ENCODE results near the gene ZNF568. TPM values are rescaled to one million over a fixed set of nuclear protein-coding genes. Genes with fewer than 3 reads are reported as not detected.
A peak's percentile ranks its signal among the peaks of the same experiment; 100 is the strongest.

ZNF568 gene
- total and polyA plus RNA-seq, 2 donors (not counting 1 experiment from before 2014, with no cell fraction given) = 8.2 to 21.1 TPM

DNA sequence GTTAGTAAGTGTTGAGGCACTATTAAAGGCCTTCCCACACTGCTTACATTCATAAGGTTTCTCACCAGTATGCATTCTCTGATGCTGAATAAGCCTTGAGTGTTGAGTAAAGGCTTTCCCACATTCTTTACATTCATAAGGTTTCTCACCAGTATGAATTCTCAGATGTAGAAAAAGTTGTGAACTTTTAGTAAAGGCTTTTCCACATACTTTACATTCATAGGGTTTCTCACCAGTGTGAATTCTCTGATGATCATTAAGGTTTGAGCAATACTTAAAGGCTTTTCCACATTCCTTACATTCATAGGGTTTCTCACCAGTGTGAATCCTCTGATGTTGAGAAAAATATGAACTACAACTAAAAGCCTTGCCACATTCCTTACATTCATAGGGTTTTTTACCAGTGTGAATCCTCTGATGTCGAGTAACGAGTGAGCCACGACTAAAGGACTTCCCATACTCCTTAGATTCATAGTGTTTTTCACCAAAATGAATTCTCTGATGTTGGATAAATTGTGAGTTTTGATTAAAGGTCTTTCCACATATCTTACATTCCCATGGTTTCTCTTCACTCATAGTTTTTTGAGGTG is 24.3 kb upstream of the ZNF568 start:
- no peaks in the 10 kb centered on the region for H3K4me1 Mint-ChIP-seq

DNA sequence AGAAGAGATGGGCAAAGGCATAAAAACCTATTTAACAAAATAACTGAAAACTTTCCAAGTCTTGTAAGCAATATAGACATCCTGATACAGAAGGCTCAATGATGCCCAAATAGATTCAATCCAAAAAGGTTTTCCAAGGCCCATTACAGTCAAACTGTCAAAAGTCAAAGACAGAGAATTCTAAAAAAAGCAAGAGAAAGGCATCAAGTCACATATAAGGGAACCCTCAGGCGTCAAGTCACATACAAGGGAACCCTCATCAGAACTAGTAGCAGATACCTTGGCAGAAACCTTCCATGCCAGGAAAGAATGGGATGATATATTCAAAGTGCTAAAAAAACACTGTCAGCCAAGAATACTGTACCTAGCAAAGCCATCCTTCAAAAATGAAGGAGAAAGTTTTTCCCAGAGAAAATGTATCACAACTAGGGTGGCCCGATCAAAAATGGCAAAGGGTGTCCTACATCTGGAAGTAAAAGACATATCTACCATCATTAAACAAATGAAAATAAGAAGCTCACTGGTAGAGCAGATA is 21.2 kb upstream of the ZNF568 start:
- DNase-seq = no peak
- Histone ChIP-seq H3K9me3 (ENCODE audit: control extremely low read depth in 1 of 3, control insufficient read depth in 2 of 3, insufficient read depth in 1 of 3, low read length in 2 of 3) (peaks cover 38 to 88% (median 45%) of the 10 kb centered on the region in 3 donors), H3K4me1 (ENCODE audit: control insufficient read depth in 2 of 2, insufficient read depth in 2 of 2, low read length in 2 of 2) (no peaks in the 10 kb centered on the region), H3K4me3 (ENCODE audit: control extremely low read depth in 1 of 5, extremely low read depth in 1 of 5, insufficient read depth in 1 of 5, low read depth in 2 of 5, low read length in 4 of 5) (peak overlapping the region in 1 of 5 experiments; percentile 0), H3K79me2 (ENCODE audit: control insufficient read depth, insufficient read depth, low read length) (no peaks in the 10 kb centered on the region), H4K20me1 (ENCODE audit: control insufficient read depth, insufficient read depth, low read length, poor library complexity, severe bottlenecking) (no peaks in the 10 kb centered on the region), H3K27ac (ENCODE audit: low read length in 2 of 2) (no peak overlapping the region), H2AFZ (ENCODE audit: insufficient read depth, low read depth, low read length, poor library complexity, severe bottlenecking) (no peak overlapping the region), H3K4me2 (replicated peaks; ENCODE audit: low read depth, low read length, poor library complexity, severe bottlenecking) (no peak overlapping the region), H3K9ac (ENCODE audit: low read length) (no peak overlapping the region), H3K27me3 (replicated peaks in 1 of 4; ENCODE audit: control extremely low read depth in 1 of 4, control insufficient read depth in 3 of 4, insufficient read depth in 4 of 4, low read length in 3 of 4) (no peaks in the 10 kb centered on the region), H3K36me3 (replicated peaks in 1 of 2; ENCODE audit: control extremely low read depth in 1 of 2, control insufficient read depth in 1 of 2, extremely low read depth in 1 of 2, insufficient read depth in 2 of 2, low read length in 1 of 2) (peaks cover 29 to 56% of the 10 kb centered on the region in 2 experiments)
- H3K27ac Mint-ChIP-seq = no peak overlapping the region
- ChIA-PET POLR2A (no interaction called here), CTCF (no interaction called here)
- ATAC-seq (ENCODE audit: low read depth) = no peak
- H3K4me1 Mint-ChIP-seq = no peaks in the 10 kb centered on the region
- no peaks in the 10 kb centered on the region for H3K27me3 Mint-ChIP-seq
- peaks cover 44% of the 10 kb centered on the region for H3K9me3 Mint-ChIP-seq (ENCODE audit: insufficient read depth)
- no peak overlapping the region for H3K4me3 Mint-ChIP-seq
- TF ChIP-seq, protein P1, sequence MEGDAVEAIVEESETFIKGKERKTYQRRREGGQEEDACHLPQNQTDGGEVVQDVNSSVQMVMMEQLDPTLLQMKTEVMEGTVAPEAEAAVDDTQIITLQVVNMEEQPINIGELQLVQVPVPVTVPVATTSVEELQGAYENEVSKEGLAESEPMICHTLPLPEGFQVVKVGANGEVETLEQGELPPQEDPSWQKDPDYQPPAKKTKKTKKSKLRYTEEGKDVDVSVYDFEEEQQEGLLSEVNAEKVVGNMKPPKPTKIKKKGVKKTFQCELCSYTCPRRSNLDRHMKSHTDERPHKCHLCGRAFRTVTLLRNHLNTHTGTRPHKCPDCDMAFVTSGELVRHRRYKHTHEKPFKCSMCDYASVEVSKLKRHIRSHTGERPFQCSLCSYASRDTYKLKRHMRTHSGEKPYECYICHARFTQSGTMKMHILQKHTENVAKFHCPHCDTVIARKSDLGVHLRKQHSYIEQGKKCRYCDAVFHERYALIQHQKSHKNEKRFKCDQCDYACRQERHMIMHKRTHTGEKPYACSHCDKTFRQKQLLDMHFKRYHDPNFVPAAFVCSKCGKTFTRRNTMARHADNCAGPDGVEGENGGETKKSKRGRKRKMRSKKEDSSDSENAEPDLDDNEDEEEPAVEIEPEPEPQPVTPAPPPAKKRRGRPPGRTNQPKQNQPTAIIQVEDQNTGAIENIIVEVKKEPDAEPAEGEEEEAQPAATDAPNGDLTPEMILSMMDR (IDR thresholded peaks at IDR 0.05) = no peak
- TF ChIP-seq EZH2 (IDR thresholded peaks at IDR 0.05; ENCODE audit: borderline replicate concordance, insufficient read depth, low read depth, low read length, poor library complexity, severe bottlenecking) = no peak
- no CpG with 5 or more reads among the region's 2 CpGs for WGBS (ENCODE audit: insufficient coverage)
- intact Hi-C loops (cut with micrococcal nuclease) = no loop called here

More for the DNA sequence above, 24.3 kb upstream of the ZNF568 start:
- Mint-ChIP-seq H3K9me3 (ENCODE audit: insufficient read depth) (peaks cover 32% of the 10 kb centered on the region), H3K27me3 (no peaks in the 10 kb centered on the region), H3K27ac (no peak overlapping the region), H3K4me3 (no peak overlapping the region)
- Histone ChIP-seq H3K27ac (ENCODE audit: low read length in 2 of 2) (no peak overlapping the region), H3K4me2 (replicated peaks; ENCODE audit: low read depth, low read length, poor library complexity, severe bottlenecking) (no peak overlapping the region), H4K20me1 (ENCODE audit: control insufficient read depth, insufficient read depth, low read length, poor library complexity, severe bottlenecking) (no peaks in the 10 kb centered on the region), H3K79me2 (ENCODE audit: control insufficient read depth, insufficient read depth, low read length) (no peaks in the 10 kb centered on the region), H3K4me1 (ENCODE audit: control insufficient read depth in 2 of 2, insufficient read depth in 2 of 2, low read length in 2 of 2) (no peaks in the 10 kb centered on the region), H3K9ac (ENCODE audit: low read length) (no peak overlapping the region), H3K4me3 (ENCODE audit: control extremely low read depth in 1 of 5, extremely low read depth in 1 of 5, insufficient read depth in 1 of 5, low read depth in 2 of 5, low read length in 4 of 5) (peak overlapping the region in 1 of 5 experiments; percentile 13), H3K36me3 (replicated peaks in 1 of 2; ENCODE audit: control extremely low read depth in 1 of 2, control insufficient read depth in 1 of 2, extremely low read depth in 1 of 2, insufficient read depth in 2 of 2, low read length in 1 of 2) (peaks cover 27 to 44% of the 10 kb centered on the region in 2 experiments), H2AFZ (ENCODE audit: insufficient read depth, low read depth, low read length, poor library complexity, severe bottlenecking) (no peak overlapping the region), H3K27me3 (replicated peaks in 1 of 4; ENCODE audit: control extremely low read depth in 1 of 4, control insufficient read depth in 3 of 4, insufficient read depth in 4 of 4, low read length in 3 of 4) (no peaks in the 10 kb centered on the region), H3K9me3 (ENCODE audit: control extremely low read depth in 1 of 3, control insufficient read depth in 2 of 3, insufficient read depth in 1 of 3, low read length in 2 of 3) (peaks cover 39 to 91% (median 41%) of the 10 kb centered on the region in 3 donors)
- POLR2A ChIA-PET = no interaction called here
- WGBS (ENCODE audit: insufficient coverage) = no CpG with 5 or more reads among the region's 3 CpGs
- intact Hi-C loops (cut with micrococcal nuclease) = no loop called here
- no peak for DNase-seq
- TF ChIP-seq, protein P1 (IDR thresholded peaks at IDR 0.05) = no peak
- no peak for TF ChIP-seq EZH2 (IDR thresholded peaks at IDR 0.05; ENCODE audit: borderline replicate concordance, insufficient read depth, low read depth, low read length, poor library complexity, severe bottlenecking)
- CTCF ChIA-PET = no interaction called here
- no peak for ATAC-seq (ENCODE audit: low read depth)
